Measurements from ENCODE around the gene GALNT15. TPM values are rescaled to one million over a fixed set of nuclear protein-coding genes. Genes with fewer than 3 reads are reported as not detected.

The GALNT15 gene
- total RNA-seq, 1 donor from 2014 or later: 10.3 TPM

- intact Hi-C loops (cut with DNase I): no loop called here
Observed at GRCh38 chr3:16134173-16134928, 40.1 kb upstream of the GALNT15 start.

GRCh38 chr3:16136055-16136454 lies 38.4 kb upstream of the GALNT15 start:
- DNase-seq (no peak), ATAC-seq (no peak)
- Histone ChIP-seq H3K27ac (no peak overlapping the region), H3K4me1 (peaks cover 9% of the 10 kb centered on the region), H3K36me3 (no peaks in the 10 kb centered on the region), H3K4me3 (no peak overlapping the region), H3K9me3 (no peaks in the 10 kb centered on the region), H3K27me3 (no peaks in the 10 kb centered on the region)
- intact Hi-C loops (cut with DNase I): no loop called here
- no peak for TF ChIP-seq CTCF (IDR thresholded peaks at IDR 0.05)

More at GRCh38 chr3:16134173-16134928, 40.1 kb upstream of the GALNT15 start:
- Histone ChIP-seq H3K27me3 (no peaks in the 10 kb centered on the region), H3K36me3 (no peaks in the 10 kb centered on the region), H3K9me3 (no peaks in the 10 kb centered on the region), H3K4me1 (peaks cover 4% of the 10 kb centered on the region), H3K27ac (no peak overlapping the region), H3K4me3 (no peak overlapping the region)
- no peak for TF ChIP-seq CTCF (IDR thresholded peaks at IDR 0.05)
- ATAC-seq (no peak), DNase-seq (no peak)

- H3K4me1 ChIP-seq: peaks cover 9% of the 10 kb centered on the region
- no peak overlapping the region for H3K4me3 ChIP-seq
- ATAC-seq (no peak), DNase-seq (no peak)
- no peak overlapping the region for H3K27ac ChIP-seq
- TF ChIP-seq CTCF (IDR thresholded peaks at IDR 0.05): no peak
- intact Hi-C loops (cut with DNase I): no loop called here
- H3K36me3 ChIP-seq: no peaks in the 10 kb centered on the region
- no peaks in the 10 kb centered on the region for H3K9me3 ChIP-seq
- H3K27me3 ChIP-seq: no peaks in the 10 kb centered on the region
Observed at GRCh38 chr3:16137044-16137443, 37.4 kb upstream of the GALNT15 start.

- no peak overlapping the region for H3K4me3 ChIP-seq
- TF ChIP-seq CTCF (IDR thresholded peaks at IDR 0.05): no peak
- ATAC-seq (no peak), DNase-seq (no peak)
- H3K36me3 ChIP-seq: no peaks in the 10 kb centered on the region
- intact Hi-C loops (cut with DNase I): no loop called here
- H3K4me1 ChIP-seq: peaks cover 5% of the 10 kb centered on the region
- H3K9me3 ChIP-seq: no peaks in the 10 kb centered on the region
- no peak overlapping the region for H3K27ac ChIP-seq
- H3K27me3 ChIP-seq: no peaks in the 10 kb centered on the region
Observed at GRCh38 chr3:16137977-16138376, 36.5 kb upstream of the GALNT15 start.

GRCh38 chr3:16140116-16140893 lies 34.2 kb upstream of the GALNT15 start:
- no peaks in the 10 kb centered on the region for H3K27me3 ChIP-seq
- no peak for TF ChIP-seq CTCF (IDR thresholded peaks at IDR 0.05)
- intact Hi-C loops (cut with DNase I): no loop called here
- peak overlapping the region; percentile 63 for H3K27ac ChIP-seq
- DNase-seq (no peak), ATAC-seq (no peak)
- H3K4me1 ChIP-seq: peaks cover 5% of the 10 kb centered on the region
- no peaks in the 10 kb centered on the region for H3K36me3 ChIP-seq
- H3K9me3 ChIP-seq: no peaks in the 10 kb centered on the region
- H3K4me3 ChIP-seq: no peak overlapping the region
